WTC11 (cell line): ENCODE measurements around the gene LEUTX.

Experiments used
- CTCF ChIP-seq: fragments of 200-600 bp; IDR thresholded peaks from 2 replicates; pipeline ENCODE4 v1.8.0; 2022; ENCODE audit warnings: antibody characterized with exemption
- E2F5 ChIP-seq: sonication (generic); formaldehyde crosslinking; IDR thresholded peaks from 2 replicates; pipeline ENCODE4 v1.8.1; 2022; ENCODE audit warnings: mild to moderate bottlenecking, moderate library complexity, missing genetic modification reagents
- ETV6 ChIP-seq: sonication (generic); formaldehyde crosslinking; IDR thresholded peaks from 2 replicates; pipeline ENCODE4 v1.8.1; 2022; ENCODE audit warnings: mild to moderate bottlenecking, missing genetic modification reagents
- GABPB1 ChIP-seq: sonication (generic); formaldehyde crosslinking; IDR thresholded peaks from 2 replicates; pipeline ENCODE4 v1.8.1; 2023; ENCODE audit warnings: mild to moderate bottlenecking, missing genetic modification reagents
- JUN ChIP-seq: sonication (generic); formaldehyde crosslinking; IDR thresholded peaks from 2 replicates; pipeline ENCODE4 v1.8.0; 2023; ENCODE audit warnings: mild to moderate bottlenecking, missing genetic modification reagents
- MAX ChIP-seq: sonication (generic); formaldehyde crosslinking; IDR thresholded peaks from 2 replicates; pipeline ENCODE4 v1.8.0; 2022; ENCODE audit warnings: mild to moderate bottlenecking, missing genetic modification reagents
- NFATC4 ChIP-seq: fragments of 250-450 bp; sonication (Bioruptor Pico); IDR thresholded peaks from 2 replicates; pipeline ENCODE4 v1.9.0; 2021; ENCODE audit warnings: mild to moderate bottlenecking
- NFE2L1 ChIP-seq: sonication (generic); formaldehyde crosslinking; IDR thresholded peaks from 2 replicates; pipeline ENCODE4 v1.8.1; 2023; ENCODE audit warnings: missing genetic modification reagents
- SP1 ChIP-seq: sonication (generic); formaldehyde crosslinking; conservative IDR thresholded peaks from 2 replicates; pipeline ENCODE4 v1.8.1; 2022; ENCODE audit warnings: missing genetic modification reagents
- TCF7 ChIP-seq: sonication (generic); formaldehyde crosslinking; IDR thresholded peaks from 2 replicates; pipeline ENCODE4 v1.8.0; 2022; ENCODE audit warnings: mild to moderate bottlenecking, low read depth, missing genetic modification reagents, moderate library complexity
- USF2 ChIP-seq: sonication (generic); formaldehyde crosslinking; IDR thresholded peaks from 2 replicates; pipeline ENCODE4 v1.8.1; 2023; ENCODE audit warnings: mild to moderate bottlenecking, missing genetic modification reagents, moderate library complexity
- ZNF232 ChIP-seq: sonication (generic); formaldehyde crosslinking; IDR thresholded peaks from 2 replicates; pipeline ENCODE4 v1.8.0; 2022; ENCODE audit warnings: mild to moderate bottlenecking, missing genetic modification reagents
- ZNF317 ChIP-seq: sonication (generic); formaldehyde crosslinking; IDR thresholded peaks from 2 replicates; pipeline ENCODE4 v1.8.1; 2023; ENCODE audit warnings: low read depth, mild to moderate bottlenecking, moderate library complexity, missing genetic modification reagents, borderline replicate concordance

GRCh38 chr19:39819786-39820185, 41.1 kb downstream of the LEUTX start:
- TF ChIP-seq CTCF (no peak), ZNF317 (CRISPR knock-in tag) (no peak), E2F5 (CRISPR knock-in tag) (no peak), MAX (no peak), JUN (CRISPR knock-in tag) (no peak), NFATC4 (no peak), ZNF232 (CRISPR knock-in tag) (no peak), GABPB1 (CRISPR knock-in tag) (no peak), NFE2L1 (CRISPR knock-in tag) (no peak), SP1 (no peak), TCF7 (CRISPR knock-in tag) (no peak), USF2 (CRISPR knock-in tag) (no peak), ETV6 (CRISPR knock-in tag) (no peak)
